Trophoblast cell (in vitro differentiated cells and primary cell): ENCODE measurements around the gene MRPL40.
A peak's percentile ranks its signal among the peaks of the same experiment; 100 is the strongest.

ENCODE experiments used
- DNase-seq, 2 donors: peaks; one replicate each; pipeline ENCODE4 v3.0.0-alpha.2; 2016
- H2AFZ ChIP-seq: 2 replicates; pipeline ENCODE4 v1.6.1; 2013; ENCODE audit warnings: low read length, moderate library complexity, mild to moderate bottlenecking; ENCODE audit not compliant: insufficient read depth, poor library complexity
- H2AK5ac ChIP-seq: 2 replicates; pipeline ENCODE4 v1.6.1; 2013; ENCODE audit warnings: mild to moderate bottlenecking, low read length
- H2BK120ac ChIP-seq: 2 replicates; pipeline ENCODE4 v1.6.1; 2013; ENCODE audit warnings: low read length, mild to moderate bottlenecking, moderate library complexity; ENCODE audit not compliant: insufficient read depth, poor library complexity
- H2BK12ac ChIP-seq: 2 replicates; pipeline ENCODE4 v1.6.1; 2013; ENCODE audit warnings: mild to moderate bottlenecking, low read length, moderate library complexity
- H2BK5ac ChIP-seq: 2 replicates; pipeline ENCODE4 v1.6.1; 2013; ENCODE audit warnings: low read length, low read depth, moderate library complexity, mild to moderate bottlenecking; ENCODE audit not compliant: poor library complexity
- H3K14ac ChIP-seq: 2 replicates; pipeline ENCODE4 v1.6.1; 2013; ENCODE audit warnings: mild to moderate bottlenecking, low read length
- H3K18ac ChIP-seq: 2 replicates; pipeline ENCODE4 v1.6.1; 2013; ENCODE audit warnings: mild to moderate bottlenecking, low read length
- H3K23ac ChIP-seq: 2 replicates; pipeline ENCODE4 v1.6.1; 2013; ENCODE audit warnings: low read length
- H3K27ac ChIP-seq: 2 replicates; pipeline ENCODE4 v1.5.1; 2013; ENCODE audit warnings: low read depth, mild to moderate bottlenecking, inconsistent platforms, low read length, moderate library complexity
- H3K27me3 ChIP-seq: 2 replicates; pipeline ENCODE4 v1.6.1; 2013; ENCODE audit warnings: inconsistent platforms, mild to moderate bottlenecking, low read length, moderate library complexity; ENCODE audit not compliant: insufficient read depth
- H3K36me3 ChIP-seq, 2 experiments: 1 replicate in 1 of 2; 2 replicates in 1 of 2; pipeline ENCODE4 v1.6.1; 2013; ENCODE audit warnings: low read length in 2 of 2, mild to moderate bottlenecking in 2 of 2, moderate library complexity in 1 of 2; ENCODE audit not compliant: insufficient read depth in 2 of 2, control insufficient read depth in 1 of 2
- H3K4ac ChIP-seq: 2 replicates; pipeline ENCODE4 v1.6.1; 2013; ENCODE audit warnings: low read depth, mild to moderate bottlenecking, low read length, moderate library complexity
- H3K4me1 ChIP-seq, 2 experiments: 1 replicate in 1 of 2; 2 replicates in 1 of 2; pipeline ENCODE4 v1.6.1; 2013; ENCODE audit warnings: low read length in 2 of 2, mild to moderate bottlenecking in 2 of 2, moderate library complexity in 1 of 2; ENCODE audit not compliant: insufficient read depth in 2 of 2, control insufficient read depth in 1 of 2
- H3K4me2 ChIP-seq: 2 replicates; pipeline ENCODE4 v1.6.1; 2013; ENCODE audit warnings: inconsistent platforms, mild to moderate bottlenecking, low read length, moderate library complexity
- H3K4me3 ChIP-seq: 2 replicates; pipeline ENCODE4 v1.5.1; 2013; ENCODE audit warnings: mild to moderate bottlenecking, low read depth, low read length, inconsistent platforms
- H3K79me1 ChIP-seq: one replicate; pipeline ENCODE4 v1.6.1; 2013; ENCODE audit warnings: low read length
- H3K79me2 ChIP-seq: 2 replicates; pipeline ENCODE4 v1.6.1; 2013; ENCODE audit warnings: low read length, mild to moderate bottlenecking; ENCODE audit not compliant: control insufficient read depth, insufficient read depth, poor library complexity
- H3K9ac ChIP-seq: 2 replicates; pipeline ENCODE4 v1.6.1; 2013; ENCODE audit warnings: mild to moderate bottlenecking, low read length
- H3K9me3 ChIP-seq: 2 replicates; pipeline ENCODE4 v1.6.1; 2013; ENCODE audit warnings: low read depth, mild to moderate bottlenecking, control low read depth, inconsistent platforms, low read length; ENCODE audit not compliant: insufficient read depth
- H4K12ac ChIP-seq: 2 replicates; pipeline ENCODE4 v1.6.1; 2013; ENCODE audit warnings: low read depth, mild to moderate bottlenecking, low read length, moderate library complexity
- H4K8ac ChIP-seq: 2 replicates; pipeline ENCODE4 v1.6.1; 2013; ENCODE audit warnings: low read depth, mild to moderate bottlenecking, low read length, moderate library complexity
- H4K91ac ChIP-seq: one replicate; pipeline ENCODE4 v1.6.1; 2013; ENCODE audit warnings: low read depth, mild to moderate bottlenecking, low read length, moderate library complexity
- WGBS: extraction: QIAGEN DNeasy Blood & Tissue Kit; methylation state at CpG from one replicate; pipeline ENCODE4 v1.1.7; 2013; ENCODE audit warnings: missing lambda C conversion rate; ENCODE audit not compliant: insufficient read length, insufficient coverage; ENCODE audit errors: extremely low coverage; 5-methylcytosine and 5-hydroxymethylcytosine counted together

The MRPL40 gene

DNA sequence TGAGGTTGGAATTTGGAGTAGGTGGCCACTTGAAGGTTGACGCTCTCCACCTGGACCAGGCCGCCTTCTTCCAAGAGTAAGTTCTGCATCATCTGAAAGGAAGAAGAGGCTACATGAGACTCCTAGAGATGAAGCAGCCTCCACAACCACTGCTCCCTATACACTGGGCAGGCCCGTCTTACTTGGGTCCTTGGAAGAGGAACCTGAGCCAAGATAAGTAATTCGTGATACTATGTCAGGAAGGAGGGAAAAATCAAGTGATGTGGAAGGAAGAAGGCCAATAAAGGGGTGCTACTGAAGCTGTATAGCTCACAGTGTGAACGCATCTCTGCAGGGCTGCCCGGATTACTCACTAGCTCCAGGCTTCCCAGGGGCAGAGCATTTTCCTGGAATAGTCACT lies 35.6 kb downstream of the MRPL40 start:
- no peak overlapping the region for H2BK5ac ChIP-seq
- no peak overlapping the region for H3K4ac ChIP-seq
- H3K79me1 ChIP-seq, result peaks cover 2% of the 10 kb centered on the region
- no peak overlapping the region for H3K14ac ChIP-seq
- no peak overlapping the region for H3K18ac ChIP-seq
- H3K4me1 ChIP-seq, result peaks cover 7 to 11% of the 10 kb centered on the region in 2 experiments
- no peak overlapping the region for H4K91ac ChIP-seq
- peaks cover 63 to 73% of the 10 kb centered on the region in 2 experiments for H3K36me3 ChIP-seq
- no peaks in the 10 kb centered on the region for H3K27me3 ChIP-seq
- DNase-seq, result no peak
- H2AFZ ChIP-seq, result no peak overlapping the region
- no peak overlapping the region for H4K12ac ChIP-seq
- no peak overlapping the region for H3K4me2 ChIP-seq
- H2BK12ac ChIP-seq, result no peak overlapping the region
- H3K9ac ChIP-seq, result no peak overlapping the region
- no peak overlapping the region for H3K27ac ChIP-seq
- H4K8ac ChIP-seq, result no peak overlapping the region
- H2AK5ac ChIP-seq, result no peak overlapping the region
- H2BK120ac ChIP-seq, result no peak overlapping the region
- H3K9me3 ChIP-seq, result no peaks in the 10 kb centered on the region
- no CpG with 5 or more reads among the region's 6 CpGs for WGBS
- H3K4me3 ChIP-seq, result no peak overlapping the region
- H3K23ac ChIP-seq, result no peak overlapping the region
- H3K79me2 ChIP-seq, result no peaks in the 10 kb centered on the region

DNA sequence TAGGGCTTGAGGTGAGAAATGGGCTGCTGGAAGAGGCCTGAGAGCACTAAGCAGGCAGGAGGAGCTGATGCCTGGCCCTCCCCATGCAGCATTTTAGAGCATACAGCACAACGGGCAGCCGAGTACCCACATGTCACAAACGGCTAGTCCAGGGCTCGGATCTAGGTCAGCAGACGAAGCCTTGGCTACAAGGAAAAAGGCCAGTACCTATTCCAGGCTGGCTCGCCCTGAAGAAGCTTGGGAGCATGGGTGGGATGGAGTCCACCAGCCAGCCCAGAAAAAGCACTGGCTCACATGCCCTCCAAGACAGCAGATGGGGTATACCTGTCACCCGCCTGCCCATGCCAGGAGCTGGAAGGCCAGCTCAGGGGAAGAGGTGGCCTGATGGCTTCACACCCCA lies 37.1 kb downstream of the MRPL40 start:
- no CpG with 5 or more reads among the region's 7 CpGs for WGBS
- H3K9me3 ChIP-seq, result no peaks in the 10 kb centered on the region
- no peak overlapping the region for H2BK120ac ChIP-seq
- DNase-seq, result no peak
- H3K4me2 ChIP-seq, result no peak overlapping the region
- H2AK5ac ChIP-seq, result no peak overlapping the region
- no peak overlapping the region for H4K12ac ChIP-seq
- no peak overlapping the region for H2AFZ ChIP-seq
- no peak overlapping the region for H3K18ac ChIP-seq
- peak overlapping the region; percentile 6 for H3K4me3 ChIP-seq
- H3K4me1 ChIP-seq, result peaks cover 3 to 7% of the 10 kb centered on the region in 2 experiments
- no peaks in the 10 kb centered on the region for H3K79me2 ChIP-seq
- H3K14ac ChIP-seq, result no peak overlapping the region
- H3K27me3 ChIP-seq, result no peaks in the 10 kb centered on the region
- no peak overlapping the region for H4K91ac ChIP-seq
- no peak overlapping the region for H3K27ac ChIP-seq
- no peak overlapping the region for H2BK12ac ChIP-seq
- peaks cover 75 to 86% of the 10 kb centered on the region in 2 experiments for H3K36me3 ChIP-seq
- H3K79me1 ChIP-seq, result no peaks in the 10 kb centered on the region
- no peak overlapping the region for H3K23ac ChIP-seq
- no peak overlapping the region for H2BK5ac ChIP-seq
- H4K8ac ChIP-seq, result no peak overlapping the region
- H3K4ac ChIP-seq, result no peak overlapping the region
- no peak overlapping the region for H3K9ac ChIP-seq

GRCh38 chr22:19470010-19470409 lies 37.7 kb downstream of the MRPL40 start:
- Histone ChIP-seq H3K18ac (no peak overlapping the region), H2AK5ac (no peak overlapping the region), H2BK120ac (no peak overlapping the region), H4K8ac (no peak overlapping the region), H3K23ac (no peak overlapping the region), H2BK5ac (no peak overlapping the region), H3K79me1 (no peaks in the 10 kb centered on the region), H3K9ac (no peak overlapping the region), H3K4me3 (no peak overlapping the region), H3K4me1 (peaks cover 0 to 1% of the 10 kb centered on the region in 2 experiments), H3K9me3 (no peaks in the 10 kb centered on the region), H3K27ac (no peak overlapping the region), H3K14ac (no peak overlapping the region), H3K27me3 (no peaks in the 10 kb centered on the region), H2BK12ac (no peak overlapping the region), H3K4me2 (no peak overlapping the region), H3K79me2 (no peaks in the 10 kb centered on the region), H4K12ac (no peak overlapping the region), H3K36me3 (peaks cover 79 to 87% of the 10 kb centered on the region in 2 experiments), H2AFZ (no peak overlapping the region), H4K91ac (no peak overlapping the region), H3K4ac (no peak overlapping the region)
- WGBS, result no CpG with 5 or more reads among the region's 2 CpGs
- DNase-seq, result no peak

DNA sequence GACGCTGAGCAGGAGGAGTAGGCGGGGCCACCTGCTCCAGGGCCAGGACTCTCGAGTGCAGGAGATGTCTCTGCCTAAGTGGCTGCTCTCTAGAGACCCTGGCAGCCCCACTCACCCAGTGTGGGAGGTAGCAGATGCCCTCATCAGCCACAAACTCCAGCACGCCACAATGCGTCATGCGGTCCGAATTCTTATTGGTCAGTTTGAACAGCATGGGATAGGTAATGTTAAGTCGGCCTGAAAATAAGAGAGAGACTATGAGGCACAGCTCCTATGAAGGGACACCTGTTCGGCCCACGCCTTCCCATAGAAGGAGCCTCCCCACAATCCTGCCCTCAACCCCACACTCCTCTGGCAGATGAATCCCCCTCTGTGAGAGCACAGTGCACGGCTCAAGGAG lies 39.2 kb downstream of the MRPL40 start:
- Histone ChIP-seq H3K23ac (no peak overlapping the region), H3K9ac (no peak overlapping the region), H4K12ac (no peak overlapping the region), H3K4ac (no peak overlapping the region), H2AFZ (no peak overlapping the region), H3K9me3 (no peaks in the 10 kb centered on the region), H3K27ac (no peak overlapping the region), H3K4me2 (no peak overlapping the region), H4K8ac (no peak overlapping the region), H4K91ac (no peak overlapping the region), H2BK12ac (no peak overlapping the region), H2BK120ac (no peak overlapping the region), H3K4me3 (no peak overlapping the region), H3K4me1 (no peaks in the 10 kb centered on the region), H3K18ac (no peak overlapping the region), H3K14ac (no peak overlapping the region), H3K27me3 (no peaks in the 10 kb centered on the region), H3K79me2 (peaks cover 2% of the 10 kb centered on the region), H2AK5ac (no peak overlapping the region), H3K36me3 (peaks cover 75 to 82% of the 10 kb centered on the region in 2 experiments), H2BK5ac (no peak overlapping the region), H3K79me1 (no peaks in the 10 kb centered on the region)
- no peak for DNase-seq
- WGBS, result no CpG with 5 or more reads among the region's 11 CpGs
